ENCODE results near the gene GON4L. TPM values are rescaled to one million over a fixed set of nuclear protein-coding genes. Genes with fewer than 3 reads are reported as not detected.
"Not testable (repeated sequence)": the region's sequence is repeated elsewhere in the genome, so short reads cannot be mapped to it uniquely, and the experiment has no call there.

Gene GON4L
- polyA plus RNA-seq, 1 donor from 2014 or later = 37.7 TPM

- Mint-ChIP-seq H3K36me3 (peaks cover 2% of the 10 kb centered on the region), H3K4me3 (peak within 1 kb of the TSS; percentile 86 to 100 (median 93)), H3K27me3 (peaks cover 4% of the 10 kb centered on the region), H3K27ac (peak within 1 kb of the TSS; percentile 74 to 96 (median 96)), H3K4me1 (peaks cover 19 to 23% (median 20%) of the 10 kb centered on the region in 3 donors), H3K9me3 (no peaks in the 10 kb centered on the region)
Measured at GRCh38 chr1:155859234-155859829, 2.3 kb upstream of the GON4L start, which contains the start of gene SYT11. Gene SYT11 (plus strand): TSS chr1:155859567. CDS start chr1:155859762, 195 bp downstream.

GRCh38 chr1:155858800-155859233 lies 1.8 kb upstream of the GON4L start:
- Mint-ChIP-seq H3K27ac (peak overlapping the region; percentile 74 to 96 (median 96)), H3K9me3 (no peaks in the 10 kb centered on the region), H3K4me3 (peak overlapping the region; percentile 86 to 100 (median 93)), H3K36me3 (peaks cover 2% of the 10 kb centered on the region), H3K27me3 (peaks cover 4% of the 10 kb centered on the region), H3K4me1 (peaks cover 19 to 23% (median 20%) of the 10 kb centered on the region in 3 donors)

DNA sequence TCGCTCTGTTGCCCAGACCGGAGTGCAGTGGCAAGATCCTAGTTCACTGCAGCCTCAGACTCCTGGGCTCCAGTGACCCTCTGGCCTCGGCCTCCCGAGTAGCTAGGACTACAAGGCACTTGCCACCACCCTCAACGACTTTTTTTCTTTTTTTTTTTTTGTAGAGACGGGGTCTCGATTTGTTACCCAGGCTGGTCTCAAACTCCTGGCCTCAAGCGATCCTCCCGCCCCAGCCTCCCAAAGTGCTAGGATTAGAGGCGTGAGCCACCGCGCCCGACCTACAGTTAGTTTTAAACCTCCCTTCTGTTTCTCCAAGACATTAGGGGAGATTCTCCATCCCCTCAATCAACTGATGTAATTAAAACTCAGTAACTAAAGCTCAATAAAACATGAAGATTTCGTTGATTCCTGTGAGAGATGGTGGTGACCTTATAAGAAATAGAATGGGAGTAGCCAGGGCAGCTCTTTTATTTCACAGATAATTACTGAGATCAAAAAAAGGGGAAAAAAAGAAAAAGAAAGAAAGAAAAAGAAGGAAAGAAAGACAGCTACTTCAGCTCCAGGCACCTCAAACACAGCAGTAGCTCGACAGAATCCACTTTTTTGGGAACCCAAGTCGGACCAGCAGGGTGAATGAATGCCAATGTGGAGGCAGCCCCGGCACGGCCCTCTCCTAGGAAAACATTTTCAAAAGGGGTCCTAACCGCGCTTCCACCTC lies 598 bp downstream of the GON4L start:
- H3K27ac Mint-ChIP-seq = peak overlapping the region; percentile 74 to 99 (median 95)

DNA sequence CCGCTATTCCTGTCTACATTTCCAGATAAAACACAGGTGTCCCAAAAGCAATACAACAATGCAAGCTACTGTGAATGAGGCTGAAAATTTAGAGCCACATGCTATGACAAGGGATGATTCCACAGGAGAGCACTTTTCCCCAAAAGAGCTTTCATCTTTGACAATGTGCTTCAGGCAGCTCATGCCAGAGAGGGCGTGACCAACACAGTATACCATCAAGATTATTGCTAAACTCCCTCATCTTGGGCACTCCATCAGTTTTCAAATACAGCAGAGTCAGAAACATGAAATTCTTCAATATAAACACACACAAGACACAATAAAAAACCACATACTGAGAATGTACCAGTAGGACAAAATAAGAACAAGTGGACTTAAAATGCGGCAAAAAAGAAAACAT lies 6.7 kb downstream of the GON4L start:
- Mint-ChIP-seq H3K4me1 (peaks cover 22 to 25% (median 25%) of the 10 kb centered on the region in 3 donors), H3K9me3 (no peaks in the 10 kb centered on the region), H3K36me3 (peaks cover 13% of the 10 kb centered on the region), H3K27ac (no peak overlapping the region), H3K27me3 (no peaks in the 10 kb centered on the region), H3K4me3 (peak overlapping the region in 1 of 4 donors; percentile 2)

More for the DNA sequence above, 598 bp downstream of the GON4L start:
- H3K4me1 Mint-ChIP-seq = peaks cover 19 to 30% (median 27%) of the 10 kb centered on the region in 3 donors
- peaks cover 6% of the 10 kb centered on the region for H3K36me3 Mint-ChIP-seq
- H3K4me3 Mint-ChIP-seq = peak overlapping the region; percentile 87 to 100 (median 98)
- no peaks in the 10 kb centered on the region for H3K9me3 Mint-ChIP-seq
- no peaks in the 10 kb centered on the region for H3K27me3 Mint-ChIP-seq

DNA sequence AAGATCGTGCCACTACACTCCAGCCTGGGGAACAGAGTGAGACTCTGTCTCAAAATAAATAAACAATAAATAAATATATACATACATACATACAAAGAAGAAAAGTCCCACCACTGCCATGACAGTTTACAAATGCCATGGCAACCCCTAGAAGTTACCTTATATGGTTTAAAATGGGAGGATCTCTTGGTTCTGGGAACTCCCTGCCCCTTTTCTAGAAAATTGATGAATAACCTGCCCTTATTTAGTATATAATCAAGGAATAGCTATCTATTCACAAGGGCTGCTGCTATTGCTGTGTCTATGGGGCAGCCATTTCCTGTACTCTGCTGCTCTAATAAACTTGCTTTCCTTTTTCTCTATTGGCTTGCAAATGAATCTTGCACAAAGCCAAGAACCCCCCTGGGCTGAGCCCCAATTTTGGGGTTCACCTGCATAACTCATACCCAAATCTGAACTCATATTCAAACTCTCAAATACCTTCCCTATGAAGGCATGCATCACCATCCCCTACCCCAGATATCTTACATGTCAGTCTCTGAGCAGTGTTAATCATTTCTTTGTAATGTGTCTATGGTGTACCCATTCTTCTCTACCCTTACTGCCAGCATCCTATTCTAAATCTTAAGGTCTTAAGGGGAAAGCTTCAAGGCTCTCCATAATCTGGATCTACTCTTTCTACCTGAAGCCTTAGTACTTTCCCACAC lies 9.0 kb downstream of the GON4L start:
- Mint-ChIP-seq H3K4me3 (peak overlapping the region in 1 of 4 donors; percentile 79), H3K36me3 (peaks cover 13% of the 10 kb centered on the region), H3K4me1 (peaks cover 21 to 46% (median 41%) of the 10 kb centered on the region in 3 donors), H3K27me3 (no peaks in the 10 kb centered on the region), H3K9me3 (no peaks in the 10 kb centered on the region), H3K27ac (peak overlapping the region in 1 of 3 donors; percentile 10)

DNA sequence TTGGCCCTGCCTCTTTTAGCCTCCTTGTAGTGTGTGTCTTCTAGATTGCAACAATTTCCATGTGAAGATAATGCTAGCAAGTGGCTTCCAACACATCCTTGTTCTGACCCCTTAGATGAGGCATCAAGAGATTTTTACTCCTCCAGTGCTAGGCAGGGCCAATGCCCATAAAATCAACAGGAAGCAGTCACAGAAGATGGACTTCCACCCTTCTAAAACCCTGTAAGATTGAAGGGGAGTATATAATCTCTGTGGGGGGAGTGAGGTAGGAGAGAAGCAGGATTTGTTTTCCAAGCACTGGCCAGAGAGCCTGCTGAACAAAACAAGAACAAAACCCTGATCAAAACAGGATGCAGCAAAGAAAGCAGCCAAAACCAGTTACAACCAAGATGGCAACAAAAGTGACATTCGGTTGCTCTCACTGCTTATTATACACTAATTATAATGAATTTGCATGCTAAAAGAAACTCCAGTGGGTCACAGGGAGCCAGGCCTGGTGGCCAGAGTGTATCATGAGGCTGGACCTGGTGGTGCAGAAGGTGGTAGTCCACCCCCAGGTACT lies 12.1 kb downstream of the GON4L start:
- Mint-ChIP-seq H3K27ac (no peak overlapping the region), H3K4me3 (no peak overlapping the region), H3K27me3 (no peaks in the 10 kb centered on the region), H3K36me3 (peaks cover 9% of the 10 kb centered on the region), H3K9me3 (no peaks in the 10 kb centered on the region), H3K4me1 (peaks cover 17 to 44% (median 36%) of the 10 kb centered on the region in 3 donors)

DNA sequence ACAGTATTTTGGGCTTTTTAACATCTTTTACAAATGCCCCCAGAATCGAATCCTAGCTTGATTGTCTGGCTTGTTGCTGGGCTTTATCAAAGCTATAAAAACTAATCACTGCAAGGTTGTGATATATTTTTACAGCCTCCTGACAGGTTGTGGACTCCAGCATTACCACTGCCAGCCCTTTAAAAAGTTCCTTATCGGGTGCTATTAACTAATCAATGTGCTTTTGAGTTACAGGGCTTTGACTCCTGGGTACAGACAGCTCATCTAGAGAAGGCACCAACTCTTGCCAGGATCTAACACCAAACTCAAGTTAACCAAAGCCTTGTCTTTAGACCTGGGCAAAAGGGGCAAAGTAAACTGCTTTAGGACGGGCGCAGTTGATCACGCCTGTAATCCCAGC lies 16.6 kb downstream of the GON4L start:
- no peak overlapping the region for H3K27ac Mint-ChIP-seq
- no peaks in the 10 kb centered on the region for H3K27me3 Mint-ChIP-seq
- H3K4me3 Mint-ChIP-seq = no peak overlapping the region
- H3K9me3 Mint-ChIP-seq = no peaks in the 10 kb centered on the region
- H3K36me3 Mint-ChIP-seq = peaks cover 6% of the 10 kb centered on the region
- peaks cover 14 to 45% (median 28%) of the 10 kb centered on the region in 3 donors for H3K4me1 Mint-ChIP-seq

DNA sequence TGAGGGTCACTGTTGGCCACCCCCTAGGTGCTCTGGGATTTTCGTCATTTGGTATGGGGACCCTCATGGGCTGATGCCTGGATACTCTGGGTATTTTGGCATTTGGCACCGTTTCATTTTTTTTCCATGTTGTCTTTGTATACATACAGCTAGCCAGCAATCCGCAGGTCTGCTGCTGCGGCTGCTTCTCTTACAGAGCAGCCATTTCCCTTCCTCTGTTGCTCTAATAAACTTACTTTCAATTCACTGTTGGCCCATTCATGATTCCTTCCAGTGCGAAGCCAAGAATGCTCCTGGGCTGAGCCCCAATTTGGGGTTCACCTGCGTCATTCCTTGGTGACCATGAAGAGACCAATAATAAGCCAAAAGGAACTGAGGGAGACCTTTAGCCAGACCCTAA lies 21.5 kb downstream of the GON4L start:
- Mint-ChIP-seq H3K4me1 (peaks cover 18 to 41% (median 20%) of the 10 kb centered on the region in 3 donors), H3K9me3 (no peaks in the 10 kb centered on the region), H3K27ac (no peak overlapping the region), H3K36me3 (peaks cover 8% of the 10 kb centered on the region), H3K27me3 (no peaks in the 10 kb centered on the region), H3K4me3 (no peak overlapping the region)

GRCh38 chr1:155834927-155835399 lies 22.1 kb downstream of the GON4L start:
- not testable (repeated sequence) for H3K27me3 Mint-ChIP-seq, H3K36me3 Mint-ChIP-seq, H3K27ac Mint-ChIP-seq, H3K9me3 Mint-ChIP-seq
- Mint-ChIP-seq H3K4me3 (peak overlapping the region in 1 of 4 donors; percentile 47), H3K4me1 (peaks cover 18 to 39% (median 19%) of the 10 kb centered on the region in 3 donors)

DNA sequence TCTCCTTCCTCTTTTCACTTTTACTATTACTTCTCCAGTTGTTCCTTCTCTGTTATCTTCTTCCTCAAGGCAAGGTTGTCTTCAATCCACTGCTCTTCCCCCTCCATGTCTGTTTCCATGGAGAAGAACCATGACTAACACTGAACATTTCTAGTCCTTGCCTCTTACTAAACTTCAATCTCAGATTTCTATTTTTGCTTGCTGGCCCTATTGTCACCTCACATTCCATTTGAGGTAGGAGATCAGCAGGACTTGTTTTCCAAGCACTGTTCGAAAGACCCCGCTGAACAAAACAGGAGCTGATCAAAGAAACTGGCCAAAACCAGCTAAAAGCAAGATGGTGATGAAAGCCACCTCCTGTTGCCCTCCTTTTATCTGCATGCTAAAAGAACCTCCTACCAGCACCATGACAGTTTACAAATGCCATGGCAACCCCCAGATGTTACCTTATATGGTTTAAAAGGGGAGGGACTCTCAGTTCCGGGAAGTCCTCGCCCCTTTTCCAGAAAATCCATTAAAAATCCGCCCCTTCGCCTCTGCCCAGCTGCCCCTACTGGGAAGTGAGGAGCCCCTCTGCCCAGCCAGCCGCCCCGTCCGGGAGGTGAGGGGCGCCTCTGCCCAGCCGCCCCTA lies 22.6 kb downstream of the GON4L start:
- Mint-ChIP-seq H3K9me3 (no peaks in the 10 kb centered on the region), H3K36me3 (peaks cover 8% of the 10 kb centered on the region), H3K4me3 (peak overlapping the region in 1 of 4 donors; percentile 54), H3K27ac (peak overlapping the region in 1 of 3 donors; percentile 49), H3K27me3 (no peaks in the 10 kb centered on the region), H3K4me1 (peaks cover 18 to 36% (median 20%) of the 10 kb centered on the region in 3 donors)

DNA sequence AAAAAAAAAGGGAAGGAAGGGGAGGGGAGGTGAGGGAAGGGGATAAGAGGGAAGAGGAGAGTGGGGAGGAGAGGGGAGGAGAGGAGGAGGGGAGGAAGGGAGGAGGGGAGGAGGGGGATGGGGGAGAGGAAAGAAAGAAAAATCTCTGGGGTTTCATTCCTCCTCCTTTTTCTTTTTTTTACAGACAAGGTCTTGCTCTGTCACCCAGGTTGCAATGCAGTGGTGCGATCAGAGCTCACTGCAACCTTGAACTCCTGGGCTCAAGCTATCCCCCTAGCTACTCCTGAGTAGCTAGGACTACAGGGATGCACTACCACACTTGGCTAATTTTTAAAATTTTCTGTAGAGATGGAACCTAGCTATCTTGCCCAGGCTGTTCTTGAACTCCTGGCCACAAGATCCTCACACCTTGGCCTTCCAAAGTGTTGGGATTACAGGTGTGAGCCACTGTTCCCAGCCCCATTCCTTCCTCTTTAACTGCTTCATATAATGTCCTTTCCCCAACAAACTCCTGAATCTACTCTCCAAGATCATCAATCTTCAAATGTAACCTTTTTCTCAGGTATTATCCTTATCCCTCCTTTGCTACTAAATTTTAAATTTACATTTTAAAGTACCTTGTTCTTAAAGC lies 23.2 kb downstream of the GON4L start:
- H3K4me3 Mint-ChIP-seq = peak overlapping the region in 1 of 4 donors; percentile 54
- peaks cover 8% of the 10 kb centered on the region for H3K36me3 Mint-ChIP-seq
- peak overlapping the region in 1 of 3 donors; percentile 49 for H3K27ac Mint-ChIP-seq
- H3K9me3 Mint-ChIP-seq = no peaks in the 10 kb centered on the region
- peaks cover 20 to 30% (median 20%) of the 10 kb centered on the region in 3 donors for H3K4me1 Mint-ChIP-seq
- no peaks in the 10 kb centered on the region for H3K27me3 Mint-ChIP-seq

GRCh38 chr1:155831279-155831976 lies 25.6 kb downstream of the GON4L start:
- H3K4me3 Mint-ChIP-seq = no peak overlapping the region
- no peaks in the 10 kb centered on the region for H3K9me3 Mint-ChIP-seq
- H3K27me3 Mint-ChIP-seq = no peaks in the 10 kb centered on the region
- H3K4me1 Mint-ChIP-seq = peaks cover 14 to 20% (median 19%) of the 10 kb centered on the region in 3 donors
- no peak overlapping the region for H3K27ac Mint-ChIP-seq
- H3K36me3 Mint-ChIP-seq = peaks cover 9% of the 10 kb centered on the region

- Mint-ChIP-seq H3K9me3 (no peaks in the 10 kb centered on the region), H3K36me3 (peaks cover 5% of the 10 kb centered on the region), H3K27ac (peak overlapping the region in 1 of 3 donors; percentile 53), H3K4me1 (peaks cover 1 to 6% (median 2%) of the 10 kb centered on the region in 3 donors), H3K4me3 (no peak overlapping the region), H3K27me3 (no peaks in the 10 kb centered on the region)
Measured at GRCh38 chr1:155827450-155827849, 29.6 kb downstream of the GON4L start.
